HT-29 (cell line): ENCODE results near the gene RXYLT1. TPM values are rescaled to one million over a fixed set of nuclear protein-coding genes. Genes with fewer than 3 reads are reported as not detected.
"Not testable (repeated sequence)": the region's sequence is repeated elsewhere in the genome, so short reads cannot be mapped to it uniquely, and the experiment has no call there.

ENCODE experiments used
- DNase-seq: peaks from one replicate; pipeline ENCODE4 v3.0.0-alpha.2; 2015; ENCODE audit warnings: low spot score
- total RNA-seq: library from RNA; depleted of rRNA; stranded (reverse); fragments of >200 nt; shearing (Covaris generic); gene quantifications from 2 replicates; pipeline ENCODE4 v1.2.3, GENCODE V29; 2014

Gene RXYLT1
- total RNA-seq, 1 experiment from 2014 or later: 7.8 TPM

DNA sequence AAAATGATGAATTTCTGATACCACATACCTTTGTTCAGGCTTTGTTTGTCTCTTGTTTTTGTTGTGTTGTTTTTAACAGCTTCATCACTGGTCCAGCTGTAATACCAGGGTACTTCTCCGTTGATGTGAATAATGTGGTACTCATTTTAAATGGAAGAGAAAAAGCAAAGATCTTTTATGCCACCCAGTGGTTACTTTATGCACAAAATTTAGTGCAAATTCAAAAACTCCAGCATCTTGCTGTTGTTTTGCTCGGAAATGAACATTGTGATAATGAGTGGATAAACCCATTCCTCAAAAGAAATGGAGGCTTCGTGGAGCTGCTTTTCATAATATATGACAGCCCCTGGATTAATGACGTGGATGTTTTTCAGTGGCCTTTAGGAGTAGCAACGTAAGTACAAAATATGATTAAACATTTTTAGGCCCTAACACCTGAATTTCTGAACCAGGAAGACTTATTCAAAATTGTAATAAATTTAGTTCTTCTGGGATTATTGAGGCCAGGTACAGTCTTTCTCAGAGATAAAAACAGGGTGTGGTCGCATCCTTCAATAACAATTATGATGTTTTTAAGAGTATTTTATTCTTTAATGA lies 22.4 kb downstream of the RXYLT1 start:
- peak; percentile 47 for DNase-seq

DNA sequence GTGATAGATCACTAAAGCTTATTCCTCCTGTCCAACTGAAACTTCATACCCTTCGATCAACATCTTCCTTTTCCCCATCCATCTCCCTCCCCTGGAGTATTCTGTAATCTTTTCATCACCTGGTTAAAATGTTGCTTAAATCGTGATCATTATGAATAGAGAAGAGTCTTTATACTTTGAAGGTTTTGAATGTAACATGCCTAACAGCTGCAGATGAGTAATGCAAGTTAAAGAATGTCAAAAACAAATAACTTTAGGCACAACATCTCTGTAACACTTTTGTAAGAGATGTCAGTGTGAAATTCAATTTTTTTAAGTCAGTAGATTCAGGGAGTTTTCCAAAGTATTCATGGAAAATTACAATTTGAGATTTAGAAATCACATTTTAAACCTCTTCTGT lies 25.0 kb downstream of the RXYLT1 start:
- DNase-seq: no peak

GRCh38 chr12:63805704-63806672 lies 26.3 kb downstream of the RXYLT1 start:
- DNase-seq: peak; percentile 27

- no peak for DNase-seq
These were observed 28.9 kb downstream of the RXYLT1 start for GRCh38 chr12:63808631-63809030.

DNA sequence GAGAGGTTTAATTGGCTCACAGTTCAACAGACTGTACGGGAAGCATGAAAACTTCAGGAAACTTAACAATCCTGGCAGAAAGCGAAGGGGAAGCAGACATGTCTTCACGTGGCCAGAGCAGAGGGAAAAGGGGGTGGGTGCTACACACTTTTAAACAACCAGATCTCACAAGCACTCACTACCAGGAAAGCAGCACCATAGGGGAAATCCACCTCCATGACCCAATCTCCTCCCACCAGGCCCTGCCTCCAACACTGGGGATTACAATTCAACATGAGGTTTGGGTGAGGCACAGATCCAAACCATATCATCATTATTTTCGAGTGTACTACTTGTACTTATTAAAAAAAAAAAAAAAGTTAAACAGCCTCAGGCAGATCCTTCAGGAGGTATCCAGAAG lies 29.9 kb downstream of the RXYLT1 start:
- no peak for DNase-seq

DNA sequence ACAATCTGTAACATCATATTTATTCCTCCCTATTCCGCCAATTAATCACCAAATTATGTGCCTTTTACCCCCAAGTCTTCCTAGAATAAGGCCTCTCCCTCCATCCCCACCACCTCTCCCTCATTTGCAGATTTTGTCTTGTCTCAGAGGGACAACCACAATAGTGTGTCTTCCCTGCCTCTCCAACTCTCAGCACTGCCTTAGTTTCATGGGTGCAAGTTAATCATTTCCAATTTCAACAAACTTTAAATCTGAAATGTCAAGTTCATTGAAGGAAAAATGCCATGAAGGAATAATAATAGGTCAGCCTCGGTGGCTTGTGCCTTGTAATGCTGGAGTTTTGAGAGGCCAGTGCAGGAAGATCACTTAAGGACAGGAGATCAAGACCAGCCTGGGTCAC lies 31.6 kb downstream of the RXYLT1 start:
- DNase-seq: no peak

GRCh38 chr12:63811755-63812154 lies 32.0 kb downstream of the RXYLT1 start:
- DNase-seq: no peak

GRCh38 chr12:63814146-63814772 lies 34.5 kb downstream of the RXYLT1 start:
- no peak for DNase-seq

DNA sequence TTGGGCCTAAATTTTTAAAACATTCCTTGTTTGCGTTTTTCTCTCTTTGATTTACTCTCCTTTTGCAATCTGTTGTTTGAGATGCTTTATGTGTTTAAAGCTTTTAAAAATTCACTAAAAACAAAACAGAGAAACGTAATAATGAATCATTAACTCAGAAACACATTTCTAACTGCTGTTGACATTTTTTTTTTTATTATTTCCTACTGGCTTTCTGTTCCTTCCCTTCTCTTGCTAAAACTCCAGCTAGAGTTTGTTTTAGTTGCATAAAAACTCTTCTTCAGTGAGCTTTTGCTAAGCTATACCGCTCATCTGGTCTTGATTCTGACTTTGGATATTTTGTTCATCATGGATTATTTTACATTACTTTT lies 35.8 kb downstream of the RXYLT1 start:
- DNase-seq: no peak

DNA sequence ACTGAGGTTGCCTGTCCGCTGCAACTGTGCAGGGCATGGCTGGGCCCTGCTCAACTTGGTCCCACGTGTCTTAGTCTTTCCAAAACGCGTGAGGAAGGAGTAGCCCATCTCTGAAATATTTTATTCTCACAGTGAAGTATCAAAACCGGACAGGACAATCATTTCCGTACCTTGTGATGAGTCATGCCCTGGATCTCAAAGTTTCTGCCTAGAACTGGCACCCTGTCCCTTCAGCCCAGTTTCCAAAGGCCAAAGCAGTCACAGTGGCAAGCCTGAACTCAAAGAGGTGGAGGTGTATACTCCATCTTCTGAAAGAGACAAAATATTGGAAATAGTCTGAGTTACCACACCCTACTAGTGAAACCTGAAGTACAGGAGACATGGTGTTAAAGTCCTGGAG lies 36.3 kb downstream of the RXYLT1 start:
- no peak for DNase-seq

GRCh38 chr12:63820427-63820826 lies 40.7 kb downstream of the RXYLT1 start:
- DNase-seq: no peak

- no peak for DNase-seq
These were observed 42.1 kb downstream of the RXYLT1 start for GRCh38 chr12:63821781-63822251.

- no peak for DNase-seq
These were observed 42.6 kb downstream of the RXYLT1 start for GRCh38 chr12:63822352-63822751.

DNA sequence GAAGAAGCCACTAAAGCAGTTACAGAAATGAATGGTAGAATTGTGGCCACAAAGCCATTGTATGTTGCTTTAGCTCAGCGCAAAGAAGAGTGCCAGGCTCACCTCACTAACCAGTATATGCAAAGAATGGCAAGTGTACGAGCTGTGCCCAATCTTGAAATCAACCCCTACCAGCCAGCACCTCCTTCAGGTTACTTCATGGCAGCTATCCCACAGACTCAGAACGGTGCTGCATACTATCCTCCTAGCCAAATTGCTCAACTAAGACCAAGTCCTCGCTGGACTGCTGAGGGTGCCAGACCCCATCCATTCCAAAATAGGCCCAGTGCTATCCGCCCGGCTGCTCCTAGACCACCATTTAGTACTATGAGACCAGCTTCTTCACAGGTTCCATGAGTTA lies 43.3 kb downstream of the RXYLT1 start:
- no peak for DNase-seq

DNA sequence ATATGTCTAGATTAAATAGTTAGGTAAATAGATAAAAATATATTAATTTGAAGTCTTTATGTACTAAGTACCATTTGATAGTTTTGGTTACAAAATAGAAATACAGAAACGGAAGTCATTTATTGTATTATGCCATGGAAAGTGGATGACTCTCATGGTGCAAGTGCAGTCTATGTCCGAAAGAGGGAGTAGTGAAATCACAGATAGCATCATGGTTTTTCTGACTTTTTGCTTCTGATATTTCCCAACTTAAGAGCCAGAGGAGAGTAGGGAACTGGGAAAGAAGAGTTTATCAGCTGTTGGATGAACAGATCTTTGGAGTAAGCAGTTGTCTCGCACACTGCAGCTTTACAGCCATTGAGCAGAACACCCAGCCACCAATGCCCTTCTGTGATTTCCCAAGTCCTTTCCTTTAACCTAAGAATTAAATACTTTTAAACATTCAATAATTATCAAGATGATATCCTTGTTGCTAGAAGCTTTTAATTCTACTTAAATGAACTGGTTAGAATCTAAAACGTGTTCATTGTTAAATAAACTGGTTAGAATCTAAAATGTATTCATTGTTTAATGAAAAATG lies 46.4 kb downstream of the RXYLT1 start:
- peak; percentile 76 for DNase-seq

DNA sequence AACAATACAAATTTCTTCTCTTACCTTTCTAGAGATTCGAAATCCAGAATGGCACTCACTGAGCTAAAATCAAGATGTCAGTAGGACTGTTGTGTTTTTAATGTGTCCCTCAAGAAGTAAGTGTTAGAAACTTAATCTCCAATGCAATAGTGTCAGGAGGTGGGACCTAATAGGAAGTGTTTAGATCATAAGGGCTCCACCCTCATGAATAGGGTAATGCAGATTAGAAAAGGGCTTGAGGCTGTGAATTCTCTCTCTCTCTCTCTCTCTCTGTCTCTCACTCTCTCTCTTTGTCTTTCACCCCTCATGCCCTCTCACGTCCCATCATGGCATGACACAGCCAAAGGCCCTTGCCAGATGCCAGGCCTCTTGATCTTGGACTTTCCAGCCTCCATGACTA lies 49.2 kb downstream of the RXYLT1 start:
- DNase-seq: no peak

DNA sequence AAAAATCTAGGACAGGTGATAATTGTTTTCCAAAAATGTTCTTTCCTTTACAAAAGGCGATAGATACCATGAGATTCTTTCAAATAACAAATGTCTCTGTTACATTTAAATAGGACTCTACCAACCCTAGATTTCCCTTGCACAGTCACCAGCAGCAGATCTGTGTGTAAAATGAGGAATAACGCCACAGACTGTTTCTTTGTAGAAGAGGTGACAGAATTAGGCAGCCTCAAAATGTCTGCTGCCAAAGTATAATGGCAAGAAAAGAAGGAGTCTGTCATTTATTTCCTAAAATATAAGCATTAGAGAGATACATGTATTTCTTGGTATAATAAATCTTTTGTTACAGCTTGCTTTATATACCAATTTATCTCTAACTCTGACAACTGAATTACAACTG lies 56.3 kb downstream of the RXYLT1 start:
- DNase-seq: no peak

DNA sequence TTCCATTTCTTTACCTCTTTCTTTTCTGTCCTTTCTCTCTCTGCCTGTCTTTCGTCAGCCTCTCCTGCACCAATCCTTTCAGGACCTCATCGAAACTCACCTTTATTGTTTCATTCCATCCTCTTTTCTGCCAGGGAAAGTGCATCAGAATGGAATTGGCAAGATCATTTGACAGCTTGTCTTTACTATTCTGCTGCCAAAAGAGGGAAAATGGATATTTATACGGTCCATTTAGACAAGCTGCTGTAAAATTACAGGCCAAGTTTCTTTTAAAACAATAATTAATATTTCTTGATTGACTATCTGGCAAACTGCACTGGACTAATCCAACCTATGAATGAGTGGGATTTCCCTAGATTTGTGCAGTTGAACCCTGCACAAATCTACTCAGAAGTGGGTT lies 57.2 kb downstream of the RXYLT1 start:
- DNase-seq: no peak

DNA sequence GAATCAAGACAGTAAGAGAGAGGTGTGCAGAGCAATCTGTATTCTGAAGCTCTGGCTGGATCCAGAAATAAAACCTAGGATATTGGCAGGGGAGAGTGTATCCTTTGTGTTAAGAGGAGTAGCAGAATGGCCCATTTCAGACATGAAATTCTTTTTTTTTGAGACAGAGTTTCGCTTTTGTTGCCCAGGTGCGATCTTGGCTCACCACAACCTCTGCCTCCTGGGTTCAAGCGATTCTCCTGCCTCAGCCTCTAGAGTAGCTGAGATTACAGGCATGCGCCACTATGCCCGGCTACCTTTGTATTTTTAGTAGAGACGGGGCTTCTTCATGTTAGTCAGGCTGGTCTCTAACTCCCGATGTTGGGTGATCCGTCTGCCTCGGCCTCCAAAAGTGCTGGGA lies 58.7 kb downstream of the RXYLT1 start:
- DNase-seq: no peak

DNA sequence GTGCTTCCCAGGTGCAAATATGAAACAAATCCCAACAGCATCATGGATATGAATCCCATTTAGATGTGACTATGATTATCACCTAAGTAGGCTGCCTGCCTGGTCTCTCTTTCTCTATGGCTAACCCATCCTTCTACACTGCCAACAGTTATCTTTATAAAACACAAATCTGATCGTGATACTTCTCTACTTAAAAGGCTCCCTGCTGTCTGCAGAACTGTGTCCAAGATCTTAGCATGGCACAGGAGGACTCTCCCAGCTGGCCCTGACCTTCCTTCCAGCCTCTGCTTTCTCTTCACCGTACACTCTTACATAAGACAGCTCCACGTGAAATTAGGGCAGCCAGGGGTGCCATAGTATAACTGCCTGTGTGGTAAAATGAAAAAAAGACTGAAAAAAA lies 61.3 kb downstream of the RXYLT1 start:
- DNase-seq: no peak

DNA sequence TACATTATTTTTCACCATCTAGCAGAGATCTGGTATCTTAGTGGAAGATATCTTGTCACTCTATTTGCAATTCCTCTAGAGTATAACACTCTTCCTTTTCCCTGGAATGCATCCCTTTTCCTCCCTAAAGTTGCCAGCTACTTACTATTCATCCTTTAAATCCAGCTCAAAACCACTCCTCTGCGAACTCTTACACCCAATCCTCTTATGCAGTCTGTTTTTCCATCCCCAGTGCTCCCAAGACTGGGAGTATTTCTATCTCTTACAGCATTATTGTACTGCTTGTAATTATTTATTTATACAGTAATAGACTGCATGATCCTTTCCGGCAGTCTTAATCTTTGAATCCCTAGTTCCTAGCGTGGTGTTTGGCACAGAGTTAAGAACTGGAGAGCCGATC lies 61.9 kb downstream of the RXYLT1 start:
- DNase-seq: no peak

GRCh38 chr12:63842750-63843149 lies 63.0 kb downstream of the RXYLT1 start:
- not testable (repeated sequence) for DNase-seq
